ENCODE data around the gene ITLN2. TPM values are rescaled to one million over a fixed set of nuclear protein-coding genes. Genes with fewer than 3 reads are reported as not detected.
"Not testable (repeated sequence)": the region's sequence is repeated elsewhere in the genome, so short reads cannot be mapped to it uniquely, and the experiment has no call there.

ITLN2 gene
- polyA plus RNA-seq, 1 donor (not counting 4 experiments of a cell fraction or from before 2014, with no cell fraction given) = 0.22 TPM

DNA sequence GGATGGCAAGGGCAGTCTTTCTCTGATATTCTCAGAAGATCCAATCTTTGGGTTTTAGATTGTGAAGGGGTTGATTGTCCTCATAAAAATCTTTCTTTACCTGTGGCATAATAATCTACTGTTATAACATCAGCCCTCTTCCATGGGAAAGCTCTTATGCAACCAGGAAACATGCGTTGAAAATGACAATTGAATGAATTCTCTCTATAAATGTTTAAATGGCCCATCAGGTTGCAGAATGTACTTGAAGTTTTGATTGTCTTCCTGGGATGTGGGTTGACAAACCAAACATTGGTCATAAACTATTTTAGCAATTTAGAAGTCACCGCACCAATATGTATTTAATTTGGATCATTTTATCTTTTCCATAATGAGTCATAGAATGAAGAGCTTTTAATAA is 37.9 kb downstream of the ITLN2 start:
- DNase-seq (ENCODE audit: low read depth, low spot score) = no peak
- Histone ChIP-seq H3K9me3 (ENCODE audit: control insufficient read depth, low read depth, low read length) (no peaks in the 10 kb centered on the region), H3K36me3 (ENCODE audit: control insufficient read depth in 2 of 2, extremely low read depth in 1 of 2, insufficient read depth in 2 of 2, low read length in 2 of 2) (no peaks in the 10 kb centered on the region), H3K27me3 (ENCODE audit: control insufficient read depth, extremely low read depth, insufficient read depth, low read length) (peaks cover 3% of the 10 kb centered on the region), H3K4me2 (ENCODE audit: control insufficient read depth, extremely low read depth, insufficient read depth, low read depth, low read length) (no peak overlapping the region), H3K9me1 (ENCODE audit: control insufficient read depth, extremely low read depth, insufficient read depth, low read length) (no peaks in the 10 kb centered on the region), H3K9ac (ENCODE audit: control insufficient read depth, extremely low read depth, insufficient read depth, low read length) (no peak overlapping the region), H3K4me1 (ENCODE audit: control insufficient read depth, extremely low read depth, insufficient read depth, low read length) (no peaks in the 10 kb centered on the region), H4K20me1 (ENCODE audit: control insufficient read depth, extremely low read depth, insufficient read depth, low read length) (no peaks in the 10 kb centered on the region), H3K79me2 (ENCODE audit: control insufficient read depth, insufficient read depth, low read length) (no peaks in the 10 kb centered on the region), H2AFZ (ENCODE audit: control insufficient read depth, low read length) (no peak overlapping the region), H3K27ac (ENCODE audit: control insufficient read depth, insufficient read depth, low read length) (no peak overlapping the region), H3K4me3 (ENCODE audit: control insufficient read depth in 2 of 3, extremely low read depth in 1 of 3, insufficient read depth in 2 of 3, low read depth in 1 of 3, low read length in 3 of 3) (no peak overlapping the region)
- dilution Hi-C loops (cut with MboI; ENCODE audit: extremely low pct_ligation_motif_present, low sequenced_read_pairs) = no loop called here
- TF ChIP-seq, protein P1, sequence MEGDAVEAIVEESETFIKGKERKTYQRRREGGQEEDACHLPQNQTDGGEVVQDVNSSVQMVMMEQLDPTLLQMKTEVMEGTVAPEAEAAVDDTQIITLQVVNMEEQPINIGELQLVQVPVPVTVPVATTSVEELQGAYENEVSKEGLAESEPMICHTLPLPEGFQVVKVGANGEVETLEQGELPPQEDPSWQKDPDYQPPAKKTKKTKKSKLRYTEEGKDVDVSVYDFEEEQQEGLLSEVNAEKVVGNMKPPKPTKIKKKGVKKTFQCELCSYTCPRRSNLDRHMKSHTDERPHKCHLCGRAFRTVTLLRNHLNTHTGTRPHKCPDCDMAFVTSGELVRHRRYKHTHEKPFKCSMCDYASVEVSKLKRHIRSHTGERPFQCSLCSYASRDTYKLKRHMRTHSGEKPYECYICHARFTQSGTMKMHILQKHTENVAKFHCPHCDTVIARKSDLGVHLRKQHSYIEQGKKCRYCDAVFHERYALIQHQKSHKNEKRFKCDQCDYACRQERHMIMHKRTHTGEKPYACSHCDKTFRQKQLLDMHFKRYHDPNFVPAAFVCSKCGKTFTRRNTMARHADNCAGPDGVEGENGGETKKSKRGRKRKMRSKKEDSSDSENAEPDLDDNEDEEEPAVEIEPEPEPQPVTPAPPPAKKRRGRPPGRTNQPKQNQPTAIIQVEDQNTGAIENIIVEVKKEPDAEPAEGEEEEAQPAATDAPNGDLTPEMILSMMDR (optimal IDR thresholded peaks at IDR 0.05 in 1 of 3, IDR thresholded peaks at IDR 0.05 in 1 of 3, conservative IDR thresholded peaks at IDR 0.05 in 1 of 3; ENCODE audit: extremely low read depth in 1 of 3, insufficient read depth in 2 of 3, low read length in 3 of 3) = no peak
- TF ChIP-seq EZH2 (IDR thresholded peaks at IDR 0.05; ENCODE audit: low read length) = no peak
- FAIRE-seq = no peak

DNA sequence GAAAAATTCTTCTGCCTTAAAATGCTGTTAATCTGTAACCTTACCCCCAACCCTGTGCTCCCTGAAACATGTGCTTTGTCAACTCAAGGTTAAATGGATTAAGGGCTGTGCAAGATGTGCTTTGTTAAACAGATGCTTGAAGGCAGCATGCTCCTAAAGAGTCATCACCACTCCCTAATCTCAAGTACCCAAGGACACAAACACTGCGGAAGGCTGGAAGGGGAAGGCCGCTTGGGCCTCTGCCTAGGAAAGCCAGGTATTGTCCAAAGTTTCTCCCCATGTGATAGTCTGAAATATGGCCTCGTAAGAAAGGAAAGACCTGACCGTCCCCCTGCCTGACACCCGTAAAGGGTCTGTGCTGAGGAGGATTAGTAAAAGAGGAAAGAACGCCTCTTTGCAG is 41.4 kb downstream of the ITLN2 start:
- H3K79me2 ChIP-seq (ENCODE audit: control insufficient read depth, insufficient read depth, low read length); H3K9me3 ChIP-seq (ENCODE audit: control insufficient read depth, low read depth, low read length); FAIRE-seq; dilution Hi-C loops (cut with MboI; ENCODE audit: extremely low pct_ligation_motif_present, low sequenced_read_pairs); DNase-seq (ENCODE audit: low read depth, low spot score); H3K4me3 ChIP-seq (ENCODE audit: control insufficient read depth in 2 of 3, extremely low read depth in 1 of 3, insufficient read depth in 2 of 3, low read depth in 1 of 3, low read length in 3 of 3); H3K27ac ChIP-seq (ENCODE audit: control insufficient read depth, insufficient read depth, low read length); H3K36me3 ChIP-seq (ENCODE audit: control insufficient read depth in 2 of 2, extremely low read depth in 1 of 2, insufficient read depth in 2 of 2, low read length in 2 of 2); H3K9me1 ChIP-seq (ENCODE audit: control insufficient read depth, extremely low read depth, insufficient read depth, low read length); H3K4me2 ChIP-seq (ENCODE audit: control insufficient read depth, extremely low read depth, insufficient read depth, low read depth, low read length); H2AFZ ChIP-seq (ENCODE audit: control insufficient read depth, low read length); H3K9ac ChIP-seq (ENCODE audit: control insufficient read depth, extremely low read depth, insufficient read depth, low read length); H3K27me3 ChIP-seq (ENCODE audit: control insufficient read depth, extremely low read depth, insufficient read depth, low read length); H4K20me1 ChIP-seq (ENCODE audit: control insufficient read depth, extremely low read depth, insufficient read depth, low read length); H3K4me1 ChIP-seq (ENCODE audit: control insufficient read depth, extremely low read depth, insufficient read depth, low read length): not testable (repeated sequence)

DNA sequence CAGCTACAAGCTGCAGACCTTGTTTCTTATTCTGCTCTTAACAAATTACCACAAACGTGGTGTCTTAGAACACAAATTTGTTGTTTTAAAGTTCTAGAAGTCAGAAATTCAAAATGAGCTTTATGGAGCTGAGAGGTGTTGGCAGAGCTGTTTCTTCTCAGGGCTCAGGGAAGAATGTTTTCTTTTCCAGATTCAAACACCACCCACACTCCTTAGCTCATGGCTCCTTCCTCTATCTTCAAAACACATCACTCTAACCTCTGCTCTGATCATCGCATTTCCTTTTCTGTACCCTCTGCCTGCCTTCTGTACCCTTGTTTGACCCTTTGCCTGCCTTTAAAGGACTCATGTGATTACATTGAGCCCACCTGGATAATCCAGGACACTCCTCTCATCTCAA is 42.7 kb downstream of the ITLN2 start:
- Histone ChIP-seq H3K27me3 (ENCODE audit: control insufficient read depth, extremely low read depth, insufficient read depth, low read length) (peaks cover 3% of the 10 kb centered on the region), H3K4me2 (ENCODE audit: control insufficient read depth, extremely low read depth, insufficient read depth, low read depth, low read length) (no peak overlapping the region), H3K9me1 (ENCODE audit: control insufficient read depth, extremely low read depth, insufficient read depth, low read length) (no peaks in the 10 kb centered on the region), H3K79me2 (ENCODE audit: control insufficient read depth, insufficient read depth, low read length) (no peaks in the 10 kb centered on the region), H3K9ac (ENCODE audit: control insufficient read depth, extremely low read depth, insufficient read depth, low read length) (no peak overlapping the region), H3K27ac (ENCODE audit: control insufficient read depth, insufficient read depth, low read length) (no peak overlapping the region), H2AFZ (ENCODE audit: control insufficient read depth, low read length) (no peak overlapping the region), H3K36me3 (ENCODE audit: control insufficient read depth in 2 of 2, extremely low read depth in 1 of 2, insufficient read depth in 2 of 2, low read length in 2 of 2) (no peaks in the 10 kb centered on the region), H3K9me3 (ENCODE audit: control insufficient read depth, low read depth, low read length) (no peaks in the 10 kb centered on the region), H3K4me1 (ENCODE audit: control insufficient read depth, extremely low read depth, insufficient read depth, low read length) (no peaks in the 10 kb centered on the region), H3K4me3 (ENCODE audit: control insufficient read depth in 2 of 3, extremely low read depth in 1 of 3, insufficient read depth in 2 of 3, low read depth in 1 of 3, low read length in 3 of 3) (no peak overlapping the region), H4K20me1 (ENCODE audit: control insufficient read depth, extremely low read depth, insufficient read depth, low read length) (no peaks in the 10 kb centered on the region)
- dilution Hi-C loops (cut with MboI; ENCODE audit: extremely low pct_ligation_motif_present, low sequenced_read_pairs) = no loop called here
- DNase-seq (ENCODE audit: low read depth, low spot score) (no peak), FAIRE-seq (no peak)
- TF ChIP-seq, protein P1 (optimal IDR thresholded peaks at IDR 0.05 in 1 of 3, IDR thresholded peaks at IDR 0.05 in 1 of 3, conservative IDR thresholded peaks at IDR 0.05 in 1 of 3; ENCODE audit: extremely low read depth in 1 of 3, insufficient read depth in 2 of 3, low read length in 3 of 3) = no peak
- TF ChIP-seq EZH2 (IDR thresholded peaks at IDR 0.05; ENCODE audit: low read length) = no peak

Measured in keratinocyte (primary cell).